ENCODE data around the gene GAPVD1.

GRCh38 chr9:125399666-125400065 is 138.0 kb downstream of the GAPVD1 start:
- TF ChIP-seq, protein P1, sequence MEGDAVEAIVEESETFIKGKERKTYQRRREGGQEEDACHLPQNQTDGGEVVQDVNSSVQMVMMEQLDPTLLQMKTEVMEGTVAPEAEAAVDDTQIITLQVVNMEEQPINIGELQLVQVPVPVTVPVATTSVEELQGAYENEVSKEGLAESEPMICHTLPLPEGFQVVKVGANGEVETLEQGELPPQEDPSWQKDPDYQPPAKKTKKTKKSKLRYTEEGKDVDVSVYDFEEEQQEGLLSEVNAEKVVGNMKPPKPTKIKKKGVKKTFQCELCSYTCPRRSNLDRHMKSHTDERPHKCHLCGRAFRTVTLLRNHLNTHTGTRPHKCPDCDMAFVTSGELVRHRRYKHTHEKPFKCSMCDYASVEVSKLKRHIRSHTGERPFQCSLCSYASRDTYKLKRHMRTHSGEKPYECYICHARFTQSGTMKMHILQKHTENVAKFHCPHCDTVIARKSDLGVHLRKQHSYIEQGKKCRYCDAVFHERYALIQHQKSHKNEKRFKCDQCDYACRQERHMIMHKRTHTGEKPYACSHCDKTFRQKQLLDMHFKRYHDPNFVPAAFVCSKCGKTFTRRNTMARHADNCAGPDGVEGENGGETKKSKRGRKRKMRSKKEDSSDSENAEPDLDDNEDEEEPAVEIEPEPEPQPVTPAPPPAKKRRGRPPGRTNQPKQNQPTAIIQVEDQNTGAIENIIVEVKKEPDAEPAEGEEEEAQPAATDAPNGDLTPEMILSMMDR (IDR thresholded peaks at IDR 0.05) = no peak
- no peak for TF ChIP-seq POLR2A (IDR thresholded peaks at IDR 0.05)
